Keratinocyte (primary cell): ENCODE data around the gene AIP.

Source experiments
- CTCF ChIP-seq, 3 experiments: IDR thresholded peaks in 1 of 3; conservative IDR thresholded peaks in 1 of 3; optimal IDR thresholded peaks in 1 of 3; 2 replicates in 2 of 3; 3 replicates in 1 of 3; pipeline versions ENCODE3 to v1.5.1; 2011; ENCODE audit warnings: low read length in 3 of 3, mild to moderate bottlenecking in 3 of 3, moderate library complexity in 2 of 3, control low read depth in 1 of 3, inconsistent platforms in 1 of 3; ENCODE audit not compliant: insufficient read depth in 2 of 3; ENCODE audit errors: extremely low read depth in 1 of 3
- EZH2 ChIP-seq: IDR thresholded peaks from one replicate; pipeline ENCODE4 v1.6.1; 2012; ENCODE audit warnings: inconsistent platforms, mild to moderate bottlenecking, low read length, moderate library complexity

- TF ChIP-seq CTCF (optimal IDR thresholded peaks at IDR 0.05 in 1 of 3, IDR thresholded peaks at IDR 0.05 in 1 of 3, conservative IDR thresholded peaks at IDR 0.05 in 1 of 3; ENCODE audit: extremely low read depth in 1 of 3, insufficient read depth in 2 of 3, low read length in 3 of 3) (no peak), EZH2 (no peak)
Observed at GRCh38 chr11:67507864-67508485, 25.1 kb downstream of the AIP start, which contains the start of gene CDK2AP2.
